HG02678 (cell line): ENCODE results near the gene GHITM.
A peak's percentile ranks its signal among the peaks of the same experiment; 100 is the strongest.
"Not testable (repeated sequence)": the region's sequence is repeated elsewhere in the genome, so short reads cannot be mapped to it uniquely, and the experiment has no call there.

Source experiments
- ATAC-seq: cut with Tn5 transposase; IDR thresholded peaks from one replicate; pipeline ENCODE4 v1.9.1; 2021; ENCODE audit warnings: mild to moderate bottlenecking, moderate library complexity; ENCODE audit not compliant: unreplicated experiment

GHITM gene

GRCh38 chr10:84147347-84147746 is 8.0 kb downstream of the GHITM start:
- ATAC-seq = no peak

- not testable (repeated sequence) for ATAC-seq
Measured at GRCh38 chr10:84148006-84148597, 8.8 kb downstream of the GHITM start.

- no peak for ATAC-seq
Measured at GRCh38 chr10:84149854-84150253, 10.5 kb downstream of the GHITM start.

GRCh38 chr10:84152769-84153168 is 13.5 kb downstream of the GHITM start:
- no peak for ATAC-seq

- ATAC-seq = no peak
Measured at GRCh38 chr10:84155521-84155920, 16.2 kb downstream of the GHITM start.

- no peak for ATAC-seq
Measured at GRCh38 chr10:84156009-84156408, 16.7 kb downstream of the GHITM start.

GRCh38 chr10:84156768-84157167 is 17.5 kb downstream of the GHITM start:
- ATAC-seq = no peak

- ATAC-seq = no peak
Measured at GRCh38 chr10:84158061-84158460, 18.8 kb downstream of the GHITM start.

- no peak for ATAC-seq
Measured at GRCh38 chr10:84158550-84158949, 19.2 kb downstream of the GHITM start.

GRCh38 chr10:84159076-84159685 is 19.9 kb downstream of the GHITM start:
- no peak for ATAC-seq

- ATAC-seq = no peak
Measured at GRCh38 chr10:84160663-84161362, 21.5 kb downstream of the GHITM start.

GRCh38 chr10:84163996-84164395 is 24.7 kb downstream of the GHITM start:
- ATAC-seq = no peak

GRCh38 chr10:84164442-84164841 is 25.1 kb downstream of the GHITM start:
- ATAC-seq = no peak

GRCh38 chr10:84166620-84167288 is 27.4 kb downstream of the GHITM start:
- peak; percentile 58 for ATAC-seq

GRCh38 chr10:84167289-84167653 is 28.0 kb downstream of the GHITM start:
- peak; percentile 18 for ATAC-seq

GRCh38 chr10:84168382-84168781 is 29.1 kb downstream of the GHITM start:
- not testable (repeated sequence) for ATAC-seq

- ATAC-seq = not testable (repeated sequence)
Measured at GRCh38 chr10:84171237-84171636, 31.9 kb downstream of the GHITM start.

GRCh38 chr10:84171700-84172466 is 32.6 kb downstream of the GHITM start:
- ATAC-seq = peak; percentile 27

GRCh38 chr10:84172467-84173356 is 33.4 kb downstream of the GHITM start:
- peak; percentile 48 for ATAC-seq

GRCh38 chr10:84173501-84173929 is 34.2 kb downstream of the GHITM start, which contains the start of gene GPR15LG:
Gene GPR15LG, plus strand, starts transcription at chr10:84173801. Its CDS starts 51 bp downstream, at chr10:84173852.
- ATAC-seq = peak; percentile 42
